ENCODE data around the gene IL17RD. TPM values are rescaled to one million over a fixed set of nuclear protein-coding genes. Genes with fewer than 3 reads are reported as not detected.
A peak's percentile ranks its signal among the peaks of the same experiment; 100 is the strongest.

Gene IL17RD
- total RNA-seq, 2 experiments from 2014 or later, result not detected

GRCh38 chr3:57160076-57160764, 4.9 kb downstream of the IL17RD start:
- intact Hi-C loops (cut with micrococcal nuclease), result no loop called here
- peaks cover 54% of the 10 kb centered on the region for H3K27me3 Mint-ChIP-seq
- no peak overlapping the region for H3K27ac Mint-ChIP-seq
- TF ChIP-seq, protein P1, sequence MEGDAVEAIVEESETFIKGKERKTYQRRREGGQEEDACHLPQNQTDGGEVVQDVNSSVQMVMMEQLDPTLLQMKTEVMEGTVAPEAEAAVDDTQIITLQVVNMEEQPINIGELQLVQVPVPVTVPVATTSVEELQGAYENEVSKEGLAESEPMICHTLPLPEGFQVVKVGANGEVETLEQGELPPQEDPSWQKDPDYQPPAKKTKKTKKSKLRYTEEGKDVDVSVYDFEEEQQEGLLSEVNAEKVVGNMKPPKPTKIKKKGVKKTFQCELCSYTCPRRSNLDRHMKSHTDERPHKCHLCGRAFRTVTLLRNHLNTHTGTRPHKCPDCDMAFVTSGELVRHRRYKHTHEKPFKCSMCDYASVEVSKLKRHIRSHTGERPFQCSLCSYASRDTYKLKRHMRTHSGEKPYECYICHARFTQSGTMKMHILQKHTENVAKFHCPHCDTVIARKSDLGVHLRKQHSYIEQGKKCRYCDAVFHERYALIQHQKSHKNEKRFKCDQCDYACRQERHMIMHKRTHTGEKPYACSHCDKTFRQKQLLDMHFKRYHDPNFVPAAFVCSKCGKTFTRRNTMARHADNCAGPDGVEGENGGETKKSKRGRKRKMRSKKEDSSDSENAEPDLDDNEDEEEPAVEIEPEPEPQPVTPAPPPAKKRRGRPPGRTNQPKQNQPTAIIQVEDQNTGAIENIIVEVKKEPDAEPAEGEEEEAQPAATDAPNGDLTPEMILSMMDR (IDR thresholded peaks at IDR 0.05), result no peak
- DNase-seq, result no peak
- ATAC-seq, result no peak
- no peaks in the 10 kb centered on the region for H3K9me3 Mint-ChIP-seq
- ChIA-PET CTCF (interaction anchor here (0.8 to 3.0 kb wide), 4 partner anchors 10 to 61 kb away, joined by 3 to 16 read pairs (median 9); partner anchors contain the start of gene HESX1), POLR2A (no interaction called here)
- H3K36me3 Mint-ChIP-seq (ENCODE audit: low read depth), result no peaks in the 10 kb centered on the region
- no peak overlapping the region for H3K4me3 Mint-ChIP-seq
- H3K4me1 Mint-ChIP-seq (ENCODE audit: low read depth), result peaks cover 15% of the 10 kb centered on the region

DNA sequence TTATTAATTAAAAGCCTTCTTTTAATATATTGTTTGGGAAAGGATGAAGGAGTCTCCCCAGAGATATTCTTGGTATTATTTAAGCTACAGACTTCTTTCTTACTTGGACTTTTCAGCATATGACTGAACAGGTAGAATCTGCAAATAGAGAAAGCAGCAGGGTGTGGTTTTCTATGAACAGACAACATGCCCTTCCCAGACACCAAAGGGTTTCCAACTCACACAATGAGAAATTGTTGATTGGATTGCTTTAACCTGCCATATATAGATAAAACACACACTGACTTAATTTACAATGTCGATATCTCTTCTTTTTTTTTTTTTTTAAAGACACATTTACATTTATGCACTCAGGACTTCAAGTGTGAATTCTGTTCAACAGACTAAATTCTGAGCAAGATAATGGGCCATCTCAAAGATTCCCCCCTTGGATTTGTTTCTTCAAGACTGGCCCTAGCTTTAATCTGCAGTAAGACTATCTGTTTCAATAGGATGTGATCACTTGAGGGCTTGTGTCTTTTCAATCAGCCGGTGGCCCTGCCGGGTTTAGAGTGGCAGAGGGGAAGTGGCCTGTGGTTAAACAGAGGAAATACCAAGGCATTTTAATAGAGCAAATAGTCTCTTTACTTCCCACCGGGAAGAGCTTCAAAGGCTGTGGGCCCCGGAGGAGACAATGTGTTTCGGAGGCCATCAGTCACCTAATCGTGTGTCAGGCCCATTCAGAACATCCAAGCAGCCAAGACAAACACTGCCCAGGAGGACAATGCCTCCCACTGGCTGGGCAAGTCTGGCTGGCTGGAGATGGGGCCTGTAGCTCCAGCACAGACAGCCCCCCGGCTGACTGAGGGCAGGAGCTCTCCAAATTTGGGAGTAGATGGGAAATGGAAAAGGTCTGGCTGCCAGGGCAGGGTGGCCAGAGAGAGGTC, 6.1 kb downstream of the IL17RD start:
- H3K27ac Mint-ChIP-seq, result no peak overlapping the region
- ATAC-seq (peak; percentile 45), DNase-seq (peak; percentile 38)
- H3K4me3 Mint-ChIP-seq, result no peak overlapping the region
- POLR2A ChIA-PET, result no interaction called here
- intact Hi-C loops (cut with micrococcal nuclease), result no loop called here
- TF ChIP-seq, protein P1 (IDR thresholded peaks at IDR 0.05), result no peak
- peaks cover 12% of the 10 kb centered on the region for H3K4me1 Mint-ChIP-seq (ENCODE audit: low read depth)
- CTCF ChIA-PET, result interaction anchor here (0.8 to 3.0 kb wide), 4 partner anchors 11 to 59 kb away, joined by 3 to 16 read pairs (median 9); partner anchors contain the start of gene HESX1
- no peaks in the 10 kb centered on the region for H3K9me3 Mint-ChIP-seq
- peaks cover 56% of the 10 kb centered on the region for H3K27me3 Mint-ChIP-seq
- no peaks in the 10 kb centered on the region for H3K36me3 Mint-ChIP-seq (ENCODE audit: low read depth)

DNA sequence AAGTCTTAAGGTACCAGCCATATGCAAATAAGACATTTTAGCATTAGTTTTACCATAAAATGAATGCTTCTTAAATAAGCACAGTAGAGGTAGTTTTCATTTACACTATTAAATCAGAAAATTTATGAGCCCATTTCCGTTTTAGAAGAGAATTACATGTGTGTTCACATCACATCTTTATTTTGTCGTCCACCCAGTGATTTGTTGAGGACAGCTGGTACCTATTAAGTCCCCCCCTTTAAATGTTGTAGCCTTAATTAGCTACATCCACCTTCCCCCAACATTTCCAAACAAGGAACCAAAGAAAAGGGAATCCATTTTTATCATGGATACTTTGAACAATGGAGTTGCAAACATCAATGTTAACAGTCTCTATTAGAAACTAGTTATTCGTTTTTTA, 6.8 kb downstream of the IL17RD start:
- DNase-seq, result no peak
- no peak for ATAC-seq
- intact Hi-C loops (cut with micrococcal nuclease), result no loop called here
- TF ChIP-seq, protein P1 (IDR thresholded peaks at IDR 0.05), result no peak
- Mint-ChIP-seq H3K9me3 (no peaks in the 10 kb centered on the region), H3K36me3 (ENCODE audit: low read depth) (no peaks in the 10 kb centered on the region), H3K4me1 (ENCODE audit: low read depth) (peaks cover 8% of the 10 kb centered on the region), H3K4me3 (no peak overlapping the region), H3K27ac (no peak overlapping the region), H3K27me3 (peaks cover 52% of the 10 kb centered on the region)
- ChIA-PET POLR2A (no interaction called here), CTCF (interaction anchor here (2.7 to 3.0 kb wide), 2 partner anchors 12 to 59 kb away, joined by 14 to 16 read pairs; no protein-coding TSS in a partner anchor)

- no peaks in the 10 kb centered on the region for H3K9me3 Mint-ChIP-seq
- ChIA-PET POLR2A (no interaction called here), CTCF (interaction anchor here (1.5 to 2.2 kb wide), 2 partner anchors 12 to 21 kb away, joined by 4 to 8 read pairs; no protein-coding TSS in a partner anchor)
- peaks cover 44% of the 10 kb centered on the region for H3K27me3 Mint-ChIP-seq
- intact Hi-C loops (cut with micrococcal nuclease), result no loop called here
- TF ChIP-seq, protein P1 (IDR thresholded peaks at IDR 0.05), result no peak
- no peak for ATAC-seq
- DNase-seq, result no peak
- H3K4me1 Mint-ChIP-seq (ENCODE audit: low read depth), result peaks cover 8% of the 10 kb centered on the region
- H3K27ac Mint-ChIP-seq, result no peak overlapping the region
- no peaks in the 10 kb centered on the region for H3K36me3 Mint-ChIP-seq (ENCODE audit: low read depth)
- no peak overlapping the region for H3K4me3 Mint-ChIP-seq
These were observed 7.6 kb downstream of the IL17RD start for GRCh38 chr3:57157545-57157944.
